Astrocyte of the cerebellum (primary cell): ENCODE measurements around the gene OR8B12.

Source experiments
- DNase-seq: peaks from one replicate; pipeline ENCODE4 v3.0.0-alpha.2; 2011; ENCODE audit warnings: low read depth
- H3K4me3 ChIP-seq: 2 replicates; pipeline ENCODE4 v1.5.1; 2011; ENCODE audit warnings: mild to moderate bottlenecking, low read depth, low read length, moderate library complexity
- CTCF ChIP-seq: IDR thresholded peaks from 2 replicates; pipeline ENCODE4 v1.5.1; 2012; ENCODE audit warnings: low read length, low read depth, moderate library complexity, mild to moderate bottlenecking; ENCODE audit errors: missing control alignments
- in situ Hi-C: cut with HindIII; loops from 2 replicates; pipeline ENCODE4 v1.10.0; 2017; ENCODE audit warnings: low sequenced_read_pairs

The OR8B12 gene

GRCh38 chr11:124582565-124582964, 39.1 kb upstream of the OR8B12 start:
- no peak for TF ChIP-seq CTCF
- no peak for DNase-seq
- in situ Hi-C loops: no loop called here
- H3K4me3 ChIP-seq: no peak overlapping the region

GRCh38 chr11:124581817-124582216, 38.4 kb upstream of the OR8B12 start:
- DNase-seq: no peak
- in situ Hi-C loops: no loop called here
- H3K4me3 ChIP-seq: no peak overlapping the region
- TF ChIP-seq CTCF: no peak

- no peak for DNase-seq
- no peak for TF ChIP-seq CTCF
- H3K4me3 ChIP-seq: no peak overlapping the region
- in situ Hi-C loops: no loop called here
These were observed 35.3 kb upstream of the OR8B12 start for GRCh38 chr11:124578761-124579160.

GRCh38 chr11:124577716-124578427, 34.4 kb upstream of the OR8B12 start:
- H3K4me3 ChIP-seq: no peak overlapping the region
- DNase-seq: no peak
- TF ChIP-seq CTCF: no peak
- in situ Hi-C loops: no loop called here

- TF ChIP-seq CTCF: no peak
These were observed 26.7 kb upstream of the OR8B12 start for GRCh38 chr11:124570160-124570559.

GRCh38 chr11:124569697-124570096, 26.2 kb upstream of the OR8B12 start, which contains the start of gene OR8A1:
OR8A1 (plus strand) TSS chr11:124569997; CDS start chr11:124570120, 123 bp downstream.
- in situ Hi-C loops: no loop called here
- H3K4me3 ChIP-seq: no peak within 1 kb of the TSS
- TF ChIP-seq CTCF: no peak
- DNase-seq: no peak

More at GRCh38 chr11:124570160-124570559, 26.7 kb upstream of the OR8B12 start:
- DNase-seq: no peak
- in situ Hi-C loops: no loop called here
- H3K4me3 ChIP-seq: no peak overlapping the region
